HG03442 (cell line): ENCODE measurements around the gene SPATA31E1.
"Not testable (repeated sequence)": the region's sequence is repeated elsewhere in the genome, so short reads cannot be mapped to it uniquely, and the experiment has no call there.

Experiments
- ATAC-seq: cut with Tn5 transposase; IDR thresholded peaks from one replicate; pipeline ENCODE4 v1.9.1; 2021; ENCODE audit warnings: mild to moderate bottlenecking, moderate library complexity; ENCODE audit not compliant: unreplicated experiment

The SPATA31E1 gene

DNA sequence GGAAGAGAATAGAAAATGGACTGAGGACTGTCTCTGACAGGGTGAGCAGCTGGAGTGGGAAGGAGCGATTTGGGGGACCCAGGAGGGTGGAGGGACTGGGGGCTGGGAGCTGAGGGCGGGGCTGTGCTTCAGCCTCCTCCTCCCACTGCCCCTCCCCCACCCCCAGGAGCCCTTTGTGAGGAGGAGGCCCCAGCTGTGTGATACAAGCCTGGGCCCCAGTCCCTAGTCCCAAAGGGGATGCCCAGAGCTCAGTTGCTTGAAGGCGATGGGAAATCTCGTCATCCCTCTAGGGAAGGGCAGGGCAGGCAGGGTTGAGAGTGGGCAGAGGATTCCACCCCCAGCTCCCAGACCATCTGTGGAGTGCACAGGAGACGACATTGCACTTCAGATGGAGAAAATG, at the start of gene SPATA31E1:
Gene SPATA31E1 (plus strand): TSS at position 251 of the 400 bp plus-strand sequence. CDS start 15 bp downstream, at position 266.
- no peak for ATAC-seq

DNA sequence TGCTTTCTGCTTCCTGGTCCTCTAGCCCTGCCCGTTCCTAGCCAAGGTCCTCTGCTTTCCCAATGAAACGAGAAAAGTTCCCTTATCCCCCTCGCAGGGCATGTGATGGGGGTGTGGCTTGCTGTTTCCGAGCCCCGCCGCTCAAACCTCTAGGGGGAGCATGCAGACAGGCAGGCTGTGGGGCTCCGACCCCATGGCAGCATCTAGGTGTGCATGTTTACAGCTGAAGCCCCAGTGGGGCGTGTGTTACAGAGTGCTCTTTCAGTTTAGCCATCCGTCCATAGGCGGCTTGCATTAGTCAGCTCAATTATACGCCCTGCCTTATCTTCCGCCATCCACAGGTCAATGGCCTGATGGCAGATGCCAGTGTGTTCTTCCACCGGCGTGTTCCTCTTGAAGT, 48.3 kb upstream of the SPATA31E1 start:
- no peak for ATAC-seq

DNA sequence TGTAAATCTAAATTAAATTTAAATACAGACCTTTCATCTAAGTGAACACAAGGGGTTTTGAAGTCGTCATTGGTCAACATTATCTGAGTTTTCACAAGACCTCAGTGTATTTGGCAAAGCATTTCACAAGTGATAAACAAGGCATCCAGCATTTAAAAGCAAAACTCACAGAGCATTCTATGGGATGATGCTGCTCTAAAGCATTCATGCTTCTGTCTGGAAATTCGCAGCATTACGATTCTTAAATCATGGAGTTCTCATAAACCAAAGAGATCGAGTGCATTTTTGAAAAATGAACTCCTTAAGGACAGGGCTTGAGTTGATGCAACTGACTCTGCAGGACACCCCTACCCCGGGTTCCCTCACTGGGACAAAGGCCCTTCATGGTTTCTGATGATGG, 46.1 kb upstream of the SPATA31E1 start:
- no peak for ATAC-seq

DNA sequence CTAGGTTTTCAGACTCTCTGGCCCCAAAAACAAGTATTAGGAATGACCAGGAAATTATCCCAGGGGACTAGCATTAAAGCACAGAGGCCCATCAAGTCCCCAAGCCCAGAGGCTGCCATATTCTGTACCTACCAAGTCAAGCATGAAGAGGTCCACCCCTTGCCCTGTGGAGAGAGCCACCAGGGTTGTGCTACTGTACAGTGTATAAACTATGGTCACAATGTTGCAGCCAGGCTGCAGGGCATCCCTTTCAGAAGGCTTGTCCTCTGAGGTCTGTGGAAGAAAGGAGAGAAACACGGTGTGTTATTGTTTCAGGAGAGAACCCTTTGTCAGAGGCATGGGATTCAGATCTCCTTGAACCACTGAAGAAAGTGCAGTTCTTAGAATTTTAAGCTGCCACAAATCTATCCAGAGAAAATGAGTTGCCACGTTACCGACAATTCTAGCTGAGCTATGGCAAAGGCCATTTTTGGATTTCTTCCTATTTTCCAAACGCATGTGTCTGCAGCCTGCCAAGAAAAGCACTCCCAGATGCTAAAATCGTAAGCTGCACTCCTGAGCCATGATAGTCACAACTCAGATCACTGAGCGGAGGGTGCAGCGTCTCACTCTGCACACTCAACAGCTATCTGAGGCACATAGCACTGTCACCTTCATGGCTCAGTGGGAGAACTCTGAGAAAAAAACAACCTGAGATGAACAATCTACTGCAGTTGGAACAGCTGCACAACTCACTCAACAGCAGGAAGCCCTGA, 45.5 kb upstream of the SPATA31E1 start:
- no peak for ATAC-seq

DNA sequence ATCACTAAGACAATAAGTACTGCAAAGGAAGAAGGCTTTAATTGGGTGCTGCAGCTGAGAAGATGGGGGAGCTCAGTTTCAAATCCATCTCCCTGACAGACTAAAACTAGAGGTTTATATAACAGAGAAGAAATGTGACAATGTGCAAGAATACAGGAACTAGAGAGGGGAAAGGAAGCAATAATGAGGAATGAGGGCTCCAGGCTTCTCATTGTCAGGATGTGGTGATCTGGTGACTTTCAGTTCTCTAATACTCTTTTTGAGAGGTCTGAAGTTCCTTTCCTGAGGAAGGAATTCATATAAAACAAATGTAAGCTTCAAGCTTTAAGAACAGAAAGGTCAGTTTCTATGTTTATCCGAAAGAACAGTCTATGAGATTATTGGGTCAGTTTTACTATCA, 42.5 kb upstream of the SPATA31E1 start:
- no peak for ATAC-seq

DNA sequence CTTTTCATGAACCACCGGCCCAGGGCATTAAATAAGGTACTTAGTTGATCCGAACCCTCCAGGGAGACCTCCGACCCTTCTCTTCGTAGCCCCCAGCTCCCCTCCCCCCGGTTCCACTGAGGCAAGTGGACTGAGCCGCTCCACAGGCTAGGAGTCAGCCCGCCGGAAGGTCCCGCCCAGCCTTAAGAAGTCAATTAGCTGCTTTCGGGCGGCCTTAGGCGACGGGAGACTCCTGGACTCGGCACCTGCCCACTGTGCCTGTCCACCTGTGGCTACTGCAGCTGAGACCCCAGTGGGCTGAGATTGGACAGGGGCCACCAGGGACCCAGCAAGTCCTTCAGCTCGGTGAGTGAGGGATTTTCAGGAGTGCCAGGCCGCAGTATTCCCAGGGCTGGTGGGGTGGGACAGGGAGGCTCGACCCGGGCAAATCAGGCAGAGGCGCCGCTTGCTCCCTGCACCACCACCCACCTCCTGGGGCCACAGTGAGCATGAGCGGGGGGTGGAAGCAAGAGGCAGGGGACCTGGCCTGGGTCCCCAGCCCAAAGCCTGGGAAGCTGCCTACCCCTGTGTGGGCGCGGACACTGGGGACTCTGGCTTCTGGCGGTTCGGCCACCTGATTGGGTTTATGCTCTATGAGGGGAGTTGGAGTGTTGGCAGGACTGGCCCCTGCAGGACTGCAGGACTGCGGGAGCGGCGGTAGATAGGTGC, 39.6 kb upstream of the SPATA31E1 start:
- ATAC-seq, result no peak

DNA sequence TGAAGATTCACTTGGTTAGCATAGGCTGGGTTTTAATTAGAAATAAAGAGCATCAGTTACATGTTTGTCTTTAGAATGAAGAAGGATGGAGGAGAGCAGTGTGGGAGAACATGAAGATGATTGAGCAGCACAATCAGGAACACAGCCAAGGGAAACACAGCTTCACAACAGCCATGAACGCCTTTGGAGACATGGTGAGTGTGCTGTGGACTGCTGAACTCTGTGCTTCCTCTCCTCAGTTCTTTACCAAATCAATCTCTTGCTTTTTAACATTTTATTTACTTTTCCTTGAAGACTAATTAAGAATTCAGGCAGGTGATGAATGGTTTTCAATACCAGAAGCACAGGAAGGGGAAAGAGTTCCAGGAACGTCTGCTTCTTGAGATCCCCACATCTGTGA, 38.2 kb upstream of the SPATA31E1 start:
- no peak for ATAC-seq

DNA sequence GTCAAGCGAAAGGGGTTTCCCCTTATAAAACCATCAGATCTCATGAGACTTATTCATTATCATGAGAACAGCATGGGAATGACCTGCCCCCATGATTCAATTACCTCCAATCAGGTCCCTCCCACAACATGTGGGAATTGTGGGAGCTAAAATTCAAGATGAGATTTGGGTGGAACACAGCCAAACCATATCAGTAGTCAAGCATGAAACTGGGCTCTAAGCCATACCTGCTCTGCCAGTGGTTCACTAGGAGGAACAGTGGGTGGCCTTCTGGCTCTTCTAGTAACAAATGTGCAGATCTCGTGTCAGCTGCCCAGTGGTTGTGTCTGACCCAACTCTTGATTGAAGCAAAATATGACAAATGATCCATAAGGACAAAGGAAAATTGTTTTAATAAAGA, 34.9 kb upstream of the SPATA31E1 start:
- ATAC-seq, result not testable (repeated sequence)

DNA sequence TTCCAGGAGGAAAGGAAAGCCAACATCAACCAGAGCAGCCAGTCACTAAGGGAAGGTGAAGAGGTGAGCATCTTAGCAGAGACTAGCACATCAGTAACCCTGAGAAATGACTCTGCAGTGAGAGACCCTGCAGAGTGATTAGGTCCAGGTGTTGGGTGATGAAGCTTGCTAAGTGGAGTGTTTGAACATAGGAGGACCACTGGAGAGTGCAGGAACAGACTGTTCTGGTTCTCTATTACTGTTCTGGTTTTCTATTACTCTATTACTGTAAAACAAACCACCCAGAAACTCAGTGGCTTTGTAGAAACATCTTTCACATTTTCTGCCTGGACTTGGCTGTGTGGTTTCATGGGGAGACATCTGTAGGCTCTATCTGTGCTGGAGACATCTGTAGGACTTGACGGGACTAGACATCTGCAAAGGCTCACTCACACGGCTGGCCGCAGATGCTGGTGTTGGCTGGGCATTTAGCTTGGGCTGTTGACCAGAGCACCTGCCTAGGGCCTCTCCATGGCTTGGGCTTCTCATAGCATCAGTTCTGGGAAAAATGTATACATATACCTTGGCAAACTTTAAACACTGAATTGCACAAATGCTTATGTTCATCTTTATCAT, 33.4 kb upstream of the SPATA31E1 start:
- ATAC-seq, result no peak

DNA sequence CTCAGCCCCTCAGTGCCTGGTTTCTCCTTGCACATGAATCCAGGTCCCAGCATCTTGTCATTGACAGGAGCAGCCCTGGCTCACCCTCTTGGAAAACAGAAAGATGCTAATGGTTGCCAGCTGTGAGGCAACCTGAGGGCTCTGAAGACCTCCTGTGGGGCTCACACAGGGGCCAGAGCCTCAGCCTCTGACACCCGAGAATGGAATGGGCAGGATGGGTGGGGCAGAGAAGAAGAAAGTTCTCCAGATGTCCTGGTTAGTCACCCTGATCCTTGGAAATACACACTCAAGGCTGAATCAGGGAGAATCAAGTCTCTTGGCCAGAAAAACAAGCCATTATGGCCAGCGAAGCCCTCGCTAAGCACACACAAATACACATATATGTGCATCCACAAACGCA, 32.3 kb upstream of the SPATA31E1 start:
- ATAC-seq, result no peak

DNA sequence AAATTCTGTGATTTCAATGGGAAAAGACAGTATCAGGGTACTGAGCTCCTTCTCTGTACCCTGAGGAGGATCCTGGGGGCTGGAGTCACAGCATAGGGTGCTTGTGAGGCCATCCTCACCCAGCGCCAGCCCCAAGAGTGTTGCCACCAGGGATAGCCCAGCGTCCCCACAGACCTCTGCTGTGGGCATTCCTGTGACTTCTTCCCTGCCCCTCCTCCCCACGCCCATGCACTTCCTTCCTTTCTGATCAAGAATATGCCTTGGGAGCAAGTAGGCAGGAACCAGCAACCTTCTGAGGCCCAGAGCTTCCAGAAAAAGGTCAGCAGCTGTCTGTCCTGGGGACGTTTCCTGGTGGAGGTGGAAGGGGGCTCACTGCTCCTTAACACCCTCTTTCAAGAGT, 31.5 kb upstream of the SPATA31E1 start:
- ATAC-seq, result not testable (repeated sequence)

DNA sequence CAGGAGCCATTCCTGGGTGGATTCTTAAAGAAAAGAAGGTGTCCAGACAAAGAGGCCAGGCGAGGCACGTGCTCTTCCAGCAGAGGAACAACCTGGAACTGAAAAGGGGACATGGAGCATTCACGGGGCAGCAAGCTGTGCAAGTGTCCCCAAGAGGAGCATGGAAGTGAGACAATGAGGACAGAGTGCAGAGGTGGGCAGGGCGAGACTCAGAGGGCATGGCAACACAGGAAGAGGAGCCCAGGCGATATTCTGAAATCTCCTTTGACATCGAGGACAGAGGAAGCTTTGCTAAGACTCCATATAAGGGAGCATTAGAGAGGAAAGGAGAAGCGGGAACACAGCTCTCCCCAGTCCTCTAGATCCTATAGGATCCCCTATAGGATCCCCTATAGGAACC, 29.4 kb upstream of the SPATA31E1 start:
- ATAC-seq, result no peak

DNA sequence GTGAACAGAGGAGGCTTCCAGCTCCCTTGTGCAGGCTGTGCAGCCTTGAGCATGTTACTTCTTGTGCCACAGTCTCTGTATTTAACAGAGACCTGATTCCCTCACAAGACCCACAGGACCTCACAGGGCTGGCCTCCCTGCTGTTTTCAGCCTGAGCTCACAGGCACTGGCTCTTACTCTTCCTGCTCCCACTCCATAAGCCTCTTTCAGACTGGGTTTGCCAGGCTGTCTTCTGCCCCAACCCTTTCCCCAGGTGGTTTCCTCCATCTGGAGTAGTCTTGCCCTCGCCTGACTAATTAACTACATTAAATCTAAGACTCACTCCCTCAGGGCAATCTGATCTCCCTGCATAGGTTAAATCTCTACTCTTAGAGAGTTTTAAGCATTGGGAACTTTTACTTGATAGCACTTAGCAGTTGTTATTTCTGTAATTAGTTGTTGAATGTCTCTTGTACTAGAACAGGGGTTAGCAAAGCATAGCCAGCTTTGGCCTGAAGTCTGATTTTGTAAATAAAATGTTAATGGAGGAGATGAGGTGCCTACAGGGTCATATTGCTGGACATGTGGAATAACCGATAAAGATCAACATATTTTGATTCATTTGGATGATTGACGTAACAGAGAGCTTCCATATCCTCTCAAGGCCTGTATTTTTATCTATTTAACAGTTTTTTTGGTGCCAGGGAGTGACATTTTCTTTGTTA, 28.6 kb upstream of the SPATA31E1 start:
- ATAC-seq, result no peak

DNA sequence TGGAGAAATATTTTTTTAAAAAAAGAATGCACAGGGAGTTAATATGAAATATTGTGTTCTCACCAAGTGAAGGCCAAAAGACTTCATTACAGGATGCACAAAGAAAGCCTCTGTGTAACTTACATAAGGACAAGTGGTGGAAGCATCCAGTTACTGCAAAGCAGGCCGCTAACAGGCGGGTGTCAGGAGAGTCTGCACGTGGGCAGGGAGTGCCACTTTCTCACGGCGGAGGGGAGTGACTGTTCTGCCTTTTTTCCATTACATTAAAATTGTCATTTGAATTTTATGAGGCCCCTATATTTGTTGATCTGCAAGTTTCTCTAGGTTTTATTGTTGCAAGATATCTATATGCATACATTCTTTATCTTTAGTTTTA, 28.1 kb upstream of the SPATA31E1 start:
- ATAC-seq, result no peak

DNA sequence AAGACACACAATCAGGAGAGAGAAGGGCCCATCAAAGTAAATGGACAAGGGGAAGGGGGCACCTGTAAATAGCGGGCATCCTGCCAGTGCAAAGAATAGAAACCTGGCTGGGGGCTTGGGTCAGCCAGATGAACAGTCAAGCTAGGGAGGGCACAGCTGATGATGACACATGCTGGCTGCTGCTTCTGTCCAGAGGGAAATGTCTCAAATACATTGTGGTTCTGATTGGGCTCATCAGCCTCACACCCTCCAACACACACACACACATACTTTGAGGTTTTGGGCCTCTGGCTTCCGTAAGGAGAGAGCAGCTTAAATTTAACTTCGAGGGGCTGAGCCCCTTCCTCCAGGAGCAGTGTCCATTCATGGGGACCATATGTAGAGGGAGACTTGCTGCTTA, 27.6 kb upstream of the SPATA31E1 start:
- ATAC-seq, result no peak

DNA sequence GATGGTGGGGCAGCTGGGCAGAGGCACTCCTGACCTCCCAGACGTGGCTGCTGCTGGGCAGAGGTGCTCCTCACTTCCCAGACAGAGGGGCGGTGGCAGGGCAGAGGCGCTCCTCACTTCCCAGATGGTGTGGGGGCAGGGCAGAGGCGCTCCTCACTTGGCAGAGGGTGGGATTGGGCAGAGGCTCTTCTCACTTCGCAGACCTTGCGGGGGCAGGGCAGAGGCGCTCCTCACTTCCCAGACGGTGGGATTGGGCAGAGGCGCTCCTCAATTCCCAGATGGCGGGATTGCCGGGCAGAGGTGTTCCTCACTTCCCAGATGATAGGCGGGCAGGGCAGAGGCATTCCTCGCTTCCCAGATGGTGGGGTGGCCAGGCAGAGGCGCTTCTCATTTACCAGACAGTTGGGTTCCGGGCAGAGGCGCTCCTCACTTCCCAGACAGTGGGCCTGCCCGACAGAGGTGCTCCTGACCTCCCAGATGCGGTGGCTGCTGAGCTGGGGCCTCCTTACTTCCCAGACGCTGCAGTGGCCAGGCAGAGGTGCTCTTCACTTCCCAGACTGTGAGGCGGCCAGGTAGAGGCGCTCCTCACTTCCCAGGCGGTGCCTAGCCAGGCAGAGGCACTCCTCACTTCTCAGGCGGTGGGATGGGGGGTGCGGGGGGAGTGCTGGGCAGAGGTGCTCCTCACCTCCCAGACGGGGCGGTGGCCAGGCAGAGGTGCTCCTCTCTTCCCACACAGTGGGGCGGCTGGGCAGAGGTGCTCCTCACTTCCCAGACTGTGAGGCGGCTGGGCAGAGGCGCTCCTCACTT, 25.3 kb upstream of the SPATA31E1 start:
- ATAC-seq, result no peak

DNA sequence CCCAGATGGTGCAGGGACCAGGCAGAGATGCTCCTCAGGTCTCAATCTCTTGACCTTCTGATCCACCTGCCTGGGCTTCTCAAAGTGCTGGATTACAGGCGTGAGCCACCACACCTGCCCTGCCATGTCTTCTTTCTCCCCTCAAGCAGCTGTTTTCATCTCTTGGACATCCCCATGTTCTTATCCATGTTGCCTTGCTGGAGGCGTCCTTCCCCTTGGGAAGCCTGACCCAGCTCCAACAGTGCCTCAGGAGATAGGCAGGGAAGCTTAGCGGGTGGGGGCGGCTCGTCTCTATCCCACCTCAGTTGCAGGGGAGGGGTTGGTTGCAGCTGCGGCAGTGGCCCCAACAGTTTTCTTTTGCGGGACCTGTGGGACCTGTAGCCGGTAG, 24.7 kb upstream of the SPATA31E1 start:
- no peak for ATAC-seq

DNA sequence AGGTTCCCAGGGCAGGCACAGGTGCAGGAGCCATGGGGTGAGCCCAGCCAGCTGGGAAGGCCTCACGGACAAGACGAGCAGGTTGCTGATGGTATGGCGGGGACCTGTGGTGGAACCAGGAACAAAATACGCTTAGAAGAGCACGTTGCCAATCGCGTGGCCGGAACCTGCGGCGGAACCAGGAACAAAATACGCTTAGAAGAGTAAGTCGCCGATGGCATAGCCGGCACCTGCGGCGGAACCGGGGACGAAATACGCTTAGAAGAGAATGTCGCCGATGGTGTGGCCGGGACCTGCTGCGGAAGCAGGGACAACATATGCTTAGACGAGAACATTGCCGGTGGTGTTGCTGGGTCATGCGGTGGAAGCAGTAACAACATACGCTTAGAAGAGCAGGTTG, 23.5 kb upstream of the SPATA31E1 start:
- no peak for ATAC-seq

DNA sequence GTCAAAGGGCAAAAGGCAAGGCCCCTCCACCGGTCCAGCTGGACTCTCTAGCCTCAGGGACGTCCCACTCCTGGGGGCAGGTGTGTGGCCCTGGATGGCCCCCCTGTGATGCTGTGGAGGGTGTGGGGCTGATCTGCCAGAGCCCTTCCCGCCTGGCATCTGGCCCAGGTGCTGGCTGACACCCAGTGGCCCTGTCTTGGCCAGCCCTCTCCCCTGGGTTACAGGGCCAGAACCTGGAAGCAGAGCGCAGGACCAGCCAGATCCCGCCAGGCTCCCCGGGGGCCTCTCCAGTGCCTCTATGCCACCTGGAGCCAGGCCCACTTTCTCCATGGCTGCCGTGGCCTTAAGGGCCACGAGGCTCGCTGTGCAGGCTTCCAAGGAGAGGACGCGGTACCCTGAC, 22.9 kb upstream of the SPATA31E1 start:
- ATAC-seq, result no peak

DNA sequence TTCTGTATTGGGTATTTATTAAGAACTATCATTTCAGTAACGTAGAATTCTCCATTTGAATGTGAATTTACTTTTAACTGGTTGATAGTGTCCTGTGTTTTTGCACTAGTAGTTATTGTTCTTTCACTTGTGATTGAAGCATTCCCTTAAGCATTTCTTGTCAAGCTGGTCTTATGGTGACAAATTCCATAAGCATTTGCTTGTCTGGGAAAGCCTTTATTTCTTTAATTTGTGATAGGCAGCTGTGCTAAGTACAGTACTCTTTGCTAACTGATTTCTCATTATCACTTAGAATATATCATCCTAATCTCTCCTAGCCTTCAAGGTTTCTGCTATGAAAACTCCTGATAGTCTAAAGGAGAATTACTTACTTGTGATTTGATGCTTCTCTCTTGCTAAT, 21.3 kb upstream of the SPATA31E1 start:
- ATAC-seq, result no peak
